NCI-H510A treated with DMSO at 0.1 percent for 48 hours (cell line): ENCODE measurements around the gene COL8A1.

ENCODE experiments used
- DNase-seq: peaks from one replicate; lab custom pipeline; 2025; lab: John Stamatoyannopoulos, UW

The COL8A1 gene

GRCh38 chr3:99761415-99762165 lies 123.2 kb downstream of the COL8A1 start:
- DNase-seq, result no peak

GRCh38 chr3:99762901-99763300 lies 124.5 kb downstream of the COL8A1 start:
- no peak for DNase-seq

DNA sequence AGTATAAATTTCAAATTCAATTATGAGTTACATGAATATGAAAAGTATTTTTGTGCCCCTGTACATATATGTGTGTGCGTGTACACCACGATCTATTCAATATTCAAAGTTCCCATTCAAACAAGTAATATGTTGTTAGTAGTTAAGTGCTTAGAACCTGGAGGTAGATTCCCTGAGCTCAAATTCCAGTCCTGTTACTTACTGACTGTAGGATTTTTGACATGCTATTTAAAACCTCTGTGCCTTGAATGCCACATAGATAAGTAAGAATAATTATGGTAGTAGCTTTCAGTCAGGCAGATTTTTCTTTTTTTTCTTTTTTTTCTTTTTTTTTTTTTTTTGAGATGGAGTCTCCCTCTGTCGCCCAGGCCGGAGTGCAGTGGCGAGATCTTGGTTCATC lies 126.0 kb downstream of the COL8A1 start:
- DNase-seq, result no peak

DNA sequence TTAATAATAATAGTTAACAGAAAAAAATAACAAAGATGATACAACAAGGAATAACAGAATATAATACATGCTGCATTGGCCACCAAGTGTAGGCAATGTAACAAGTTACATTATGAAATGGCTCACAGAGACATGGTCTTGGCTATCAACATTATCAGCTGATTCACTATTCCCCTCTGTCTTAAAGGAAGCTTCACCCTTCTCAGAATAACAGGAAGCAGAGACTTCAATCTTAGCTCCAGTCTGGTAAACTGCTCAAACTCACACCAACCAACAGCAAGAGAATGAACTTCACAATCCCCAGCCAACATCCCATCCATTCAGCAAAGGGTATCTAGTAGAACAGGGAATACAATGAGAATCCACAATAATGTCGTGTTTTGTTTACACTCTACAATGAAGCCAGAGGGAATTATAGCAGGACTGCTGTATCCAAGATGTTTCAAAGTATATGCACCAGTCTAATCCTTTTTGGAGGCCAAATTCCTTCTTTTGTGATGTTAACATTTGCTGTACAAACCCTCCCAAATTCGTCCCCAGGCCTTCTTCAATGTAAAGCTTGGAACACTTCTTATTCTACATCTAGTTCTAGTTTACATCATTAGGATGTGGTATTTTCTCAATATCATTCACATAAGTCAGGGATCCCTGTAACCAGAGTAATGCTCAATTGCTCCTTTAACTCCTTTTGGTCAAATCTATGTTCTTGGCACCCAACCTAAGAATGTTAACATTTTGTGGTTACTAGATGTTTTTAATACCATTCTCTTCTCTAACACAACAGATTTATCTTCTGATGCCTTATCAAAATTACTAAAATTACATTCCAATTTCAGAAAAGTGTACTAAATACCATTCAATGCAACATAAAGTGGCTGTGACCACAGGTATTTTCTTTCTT lies 126.9 kb downstream of the COL8A1 start:
- DNase-seq, result no peak

DNA sequence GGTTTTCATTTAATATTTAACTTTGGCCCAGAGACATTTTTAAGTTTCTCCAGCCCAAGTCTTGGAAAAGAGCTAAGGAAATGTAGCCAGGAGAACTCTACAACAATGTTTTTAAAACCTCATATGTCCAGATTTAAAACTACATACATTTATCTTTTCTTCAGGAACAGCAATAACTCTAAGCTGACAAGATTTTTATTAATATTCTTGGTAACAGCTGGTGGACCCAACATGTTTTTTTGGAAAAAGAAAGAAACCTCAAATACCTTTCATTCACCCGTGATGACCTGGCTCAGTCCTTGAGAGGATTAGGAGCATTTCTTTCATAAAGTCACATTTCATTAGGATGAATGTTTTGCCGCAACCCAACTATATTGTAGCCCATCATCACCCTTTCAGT lies 128.9 kb downstream of the COL8A1 start:
- no peak for DNase-seq

GRCh38 chr3:99768126-99768525 lies 129.7 kb downstream of the COL8A1 start:
- DNase-seq, result no peak

GRCh38 chr3:99768808-99769501 lies 130.6 kb downstream of the COL8A1 start:
- no peak for DNase-seq

DNA sequence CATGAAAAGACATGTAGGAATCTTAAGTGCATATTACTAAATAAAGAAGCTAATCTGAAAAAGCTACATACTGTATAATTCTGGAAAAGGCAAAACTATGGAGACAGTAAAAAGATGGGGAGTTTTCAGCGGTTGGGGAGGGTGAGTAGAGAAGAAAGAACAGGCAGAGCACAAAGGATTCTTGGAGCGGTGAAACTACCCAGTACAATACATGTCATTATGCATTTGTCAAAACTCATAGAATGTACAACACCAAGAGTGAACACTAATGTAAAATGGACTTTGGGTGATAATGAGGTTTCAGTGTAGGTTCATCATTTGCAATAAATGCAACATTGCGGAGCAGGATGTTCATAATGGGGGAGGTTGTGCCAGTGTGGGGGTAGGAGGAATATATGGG lies 133.8 kb downstream of the COL8A1 start:
- DNase-seq, result no peak

- no peak for DNase-seq
Observed at GRCh38 chr3:99772671-99773070, 134.3 kb downstream of the COL8A1 start.

GRCh38 chr3:99774467-99774866 lies 136.1 kb downstream of the COL8A1 start:
- DNase-seq, result no peak

GRCh38 chr3:99776516-99777209 lies 138.3 kb downstream of the COL8A1 start:
- DNase-seq, result no peak

DNA sequence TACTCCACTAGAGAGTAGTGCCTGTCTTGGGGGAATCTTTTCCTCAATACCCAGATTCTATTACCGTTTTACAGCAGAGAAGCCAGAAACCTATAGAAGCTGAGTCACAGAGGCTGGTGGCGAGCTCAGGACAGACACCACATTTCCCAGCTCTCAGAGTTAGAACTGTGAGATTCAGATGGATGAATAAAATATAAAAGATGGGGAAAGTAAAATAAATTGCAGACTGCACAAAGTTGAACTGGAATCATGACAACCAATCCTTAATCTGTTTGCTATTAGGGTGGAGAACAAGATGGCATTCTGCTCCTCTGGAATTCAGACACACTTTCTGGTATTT lies 138.8 kb downstream of the COL8A1 start:
- no peak for DNase-seq

DNA sequence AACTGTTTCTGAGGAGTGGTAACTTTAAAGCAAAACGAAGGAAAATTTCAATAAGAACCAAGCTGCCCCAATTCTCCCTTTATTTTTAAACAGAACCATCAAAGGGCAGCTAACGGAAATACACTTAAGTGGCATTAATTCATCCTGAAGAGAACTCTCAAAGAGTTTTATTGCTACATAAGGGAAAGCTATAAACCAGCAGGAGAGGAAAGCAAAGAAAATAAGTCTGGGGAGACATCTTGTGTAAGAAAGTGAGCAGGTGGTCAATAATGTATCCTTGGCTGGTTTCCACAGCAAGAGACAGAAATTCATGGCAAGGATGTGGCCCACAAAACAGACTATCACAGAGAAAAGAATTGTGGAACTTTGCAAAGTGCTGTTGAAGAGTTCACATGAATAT lies 139.3 kb downstream of the COL8A1 start:
- no peak for DNase-seq

- no peak for DNase-seq
Observed at GRCh38 chr3:99780749-99781148, 142.4 kb downstream of the COL8A1 start.

DNA sequence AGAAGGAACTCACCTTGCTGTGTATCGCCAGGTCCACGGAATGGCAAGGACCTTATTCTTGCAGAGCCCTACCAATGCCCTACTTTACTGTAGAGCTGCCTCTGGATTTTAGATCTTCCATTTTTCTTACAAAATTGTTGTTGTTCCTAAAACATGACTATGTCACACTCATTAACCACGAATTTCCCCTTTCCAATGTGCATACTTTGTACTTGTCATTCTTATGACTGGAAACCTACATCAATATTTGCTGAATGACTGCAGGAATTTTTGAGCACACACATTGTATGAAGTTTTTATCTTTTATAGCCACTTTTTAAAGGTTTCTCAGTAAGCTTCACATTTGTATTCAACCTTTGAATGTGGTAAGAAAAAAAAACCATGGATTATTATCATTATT lies 143.4 kb downstream of the COL8A1 start:
- DNase-seq, result no peak

- no peak for DNase-seq
Observed at GRCh38 chr3:99783011-99783573, 144.7 kb downstream of the COL8A1 start.

DNA sequence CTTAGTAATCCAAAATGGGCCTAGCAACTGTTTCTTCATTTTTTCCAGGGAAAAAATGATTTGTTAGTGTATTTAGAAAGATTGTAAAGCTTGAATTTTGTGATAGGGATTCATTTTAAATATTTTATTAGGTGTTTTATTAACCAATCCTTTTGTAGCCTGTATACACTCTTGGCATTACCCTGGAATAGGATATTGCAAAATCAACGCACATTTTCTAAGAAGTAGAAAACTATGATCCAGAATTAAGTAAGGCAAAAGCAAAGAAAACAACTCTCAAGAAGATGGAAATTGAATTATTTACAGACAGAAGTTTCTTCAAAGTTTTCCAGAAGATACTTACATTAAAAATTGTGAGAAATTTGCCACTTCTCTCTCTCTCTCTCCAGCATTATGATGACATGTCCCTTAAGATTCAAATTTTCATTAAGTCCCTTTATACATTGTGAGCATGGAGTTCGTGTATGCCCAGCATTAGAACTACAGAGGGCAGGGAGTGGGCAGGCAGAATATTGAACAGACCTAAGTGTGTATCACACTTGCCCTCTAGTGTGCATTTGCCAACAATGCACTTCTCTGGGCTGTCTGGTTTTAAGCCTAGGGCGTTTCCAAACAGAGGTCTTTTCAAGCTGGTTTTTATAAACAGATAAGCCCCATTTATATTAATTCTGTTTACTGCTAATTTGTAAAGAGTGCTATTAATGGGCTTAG lies 150.8 kb downstream of the COL8A1 start:
- peak; percentile 30 for DNase-seq

DNA sequence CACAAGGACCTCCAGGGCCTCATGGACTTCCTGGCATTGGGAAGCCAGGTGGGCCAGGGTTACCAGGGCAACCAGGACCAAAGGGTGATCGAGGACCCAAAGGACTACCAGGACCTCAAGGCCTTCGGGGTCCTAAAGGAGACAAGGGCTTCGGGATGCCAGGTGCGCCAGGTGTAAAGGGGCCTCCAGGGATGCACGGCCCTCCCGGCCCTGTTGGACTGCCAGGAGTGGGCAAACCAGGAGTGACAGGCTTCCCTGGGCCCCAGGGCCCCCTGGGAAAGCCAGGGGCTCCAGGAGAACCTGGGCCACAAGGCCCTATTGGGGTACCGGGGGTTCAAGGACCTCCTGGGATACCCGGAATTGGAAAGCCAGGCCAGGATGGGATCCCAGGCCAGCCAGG lies 156.1 kb downstream of the COL8A1 start:
- no peak for DNase-seq

GRCh38 chr3:99795573-99795972 lies 157.2 kb downstream of the COL8A1 start:
- DNase-seq, result no peak

- no peak for DNase-seq
Observed at GRCh38 chr3:99799422-99799821, 161.0 kb downstream of the COL8A1 start.

DNA sequence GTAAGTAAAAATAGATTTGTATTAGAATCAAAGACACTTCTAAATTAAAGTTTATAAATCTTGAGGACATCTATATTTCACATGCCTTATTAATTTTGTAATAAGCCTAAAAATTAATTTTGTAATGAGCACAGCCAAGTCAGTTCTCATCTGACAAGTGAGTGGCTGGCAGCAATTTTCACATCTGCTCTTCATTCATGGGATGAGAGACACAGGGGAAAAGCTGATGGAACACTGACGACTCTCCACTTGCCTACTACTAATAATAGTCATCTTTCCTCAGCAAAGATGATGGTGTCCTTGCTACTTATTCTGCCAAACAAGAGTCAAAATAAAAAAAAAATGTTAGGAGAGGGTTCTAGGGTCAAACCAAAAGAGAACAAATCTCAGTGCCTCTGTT lies 164.9 kb downstream of the COL8A1 start:
- DNase-seq, result no peak
